Endodermal cell (in vitro differentiated cells): Measurements from ENCODE around the gene ZNF189. TPM values are rescaled to one million over a fixed set of nuclear protein-coding genes. Genes with fewer than 3 reads are reported as not detected.

Experiments used
- DNase-seq: peaks from one replicate; pipeline ENCODE4 v3.0.0-alpha.2; 2017
- H3K27ac ChIP-seq: 2 replicates; pipeline ENCODE4 v1.5.1; 2013; ENCODE audit warnings: mild to moderate bottlenecking, low read depth, low read length, moderate library complexity
- H3K27me3 ChIP-seq: 2 replicates; pipeline ENCODE4 v1.6.1; 2013; ENCODE audit warnings: mild to moderate bottlenecking, low read length, moderate library complexity; ENCODE audit not compliant: insufficient read depth, control insufficient read depth, poor library complexity, severe bottlenecking
- H3K36me3 ChIP-seq: 2 replicates; pipeline ENCODE4 v1.7.0; 2013; ENCODE audit warnings: mild to moderate bottlenecking, low read length, moderate library complexity; ENCODE audit not compliant: control insufficient read depth, insufficient read depth
- H3K4me1 ChIP-seq: one replicate; pipeline ENCODE4 v1.7.0; 2013; ENCODE audit warnings: low read length; ENCODE audit not compliant: control insufficient read depth, insufficient read depth
- H3K4me3 ChIP-seq: 2 replicates; pipeline ENCODE4 v1.5.1; 2013; ENCODE audit warnings: mild to moderate bottlenecking, low read length, moderate library complexity
- H3K9ac ChIP-seq: 2 replicates; pipeline ENCODE4 v1.6.1; 2013; ENCODE audit warnings: mild to moderate bottlenecking, low read length, moderate library complexity; ENCODE audit not compliant: poor library complexity, severe bottlenecking; ENCODE audit errors: extremely low read depth
- H3K9me3 ChIP-seq: 2 replicates; pipeline ENCODE4 v1.6.1; 2013; ENCODE audit warnings: mild to moderate bottlenecking, low read length, moderate library complexity; ENCODE audit not compliant: control insufficient read depth
- H3K27ac Mint-ChIP-seq: 2 replicates; pipeline ENCODE4 v1.8.0; 2020; ENCODE audit warnings: mixed read lengths
- H3K27me3 Mint-ChIP-seq: 2 replicates; pipeline ENCODE4 v1.8.0; 2021; ENCODE audit warnings: mild to moderate bottlenecking, mixed read lengths; ENCODE audit not compliant: insufficient read depth
- H3K36me3 Mint-ChIP-seq: 2 replicates; pipeline ENCODE4 v1.8.0; 2020; ENCODE audit warnings: low read depth, mixed read lengths
- H3K4me1 Mint-ChIP-seq: 2 replicates; pipeline ENCODE4 v1.8.0; 2020; ENCODE audit warnings: mixed read lengths
- H3K4me3 Mint-ChIP-seq: 2 replicates; pipeline ENCODE4 v1.8.0; 2020; ENCODE audit warnings: mild to moderate bottlenecking, moderate library complexity, mixed read lengths
- H3K9me3 Mint-ChIP-seq: 2 replicates; pipeline ENCODE4 v1.8.0; 2020; ENCODE audit warnings: mild to moderate bottlenecking, mixed read lengths
- WGBS, 2 experiments: methylation state at CpG; one replicate each; pipeline versions ENCODE4 v1.1.5 to v1.1.7; 2013; ENCODE audit warnings: missing lambda C conversion rate in 2 of 2, mixed read lengths in 1 of 2; ENCODE audit not compliant: insufficient coverage in 1 of 2, insufficient read length in 1 of 2; 5-methylcytosine and 5-hydroxymethylcytosine counted together
- total RNA-seq, 2 donors: library from RNA; stranded (reverse); fragmentation: NEBNext Ultra II Directional in 1 of 2; extraction: Animal tissue kit (Norgen Biotek cat#: 25700) in 1 of 2; gene quantifications; 2 replicates in 1 of 2; 3 replicates in 1 of 2; pipeline ENCODE4 v1.2.1, GENCODE V29; 2021
- TF ChIP-seq, protein P1 (sequence below): fragments of 200-600 bp; sonication (generic); conservative IDR thresholded peaks from 2 replicates; pipeline ENCODE4 v1.5.0; 2021; ENCODE audit warnings: antibody characterized with exemption, mild to moderate bottlenecking

ZNF189 gene
- total RNA-seq, 2 donors from 2014 or later = 16.0 to 20.5 TPM

DNA sequence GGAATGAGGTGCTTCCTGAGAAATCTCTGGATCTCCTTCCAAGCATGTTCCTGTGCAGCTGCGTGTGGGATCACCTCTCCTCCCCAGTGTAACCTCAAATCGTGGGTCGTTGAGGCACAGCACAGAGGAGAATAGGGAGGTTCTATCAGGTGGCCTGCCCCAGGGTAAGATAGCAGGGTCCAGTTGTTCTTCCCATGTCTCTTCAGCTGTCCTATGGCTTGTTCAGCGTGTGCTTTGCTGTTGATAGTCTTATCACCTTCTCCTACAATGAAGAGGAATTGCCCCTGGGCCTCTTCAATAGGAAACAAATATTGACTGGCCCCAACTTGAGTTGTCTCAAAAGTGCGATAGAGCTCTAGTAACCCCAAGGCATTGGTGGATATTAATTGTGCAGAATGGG lies 36.2 kb upstream of the ZNF189 start:
- Mint-ChIP-seq H3K4me3 (no peak overlapping the region), H3K4me1 (no peaks in the 10 kb centered on the region), H3K27me3 (no peaks in the 10 kb centered on the region), H3K36me3 (no peaks in the 10 kb centered on the region), H3K27ac (no peak overlapping the region), H3K9me3 (no peaks in the 10 kb centered on the region)
- WGBS, 2 experiments = 93% methylated on average over 5 of the region's 5 CpGs; no CpG with 5 or more reads in 1 of the 2 experiments
- DNase-seq = no peak
- no peak overlapping the region for H3K27ac ChIP-seq
- no peaks in the 10 kb centered on the region for H3K27me3 ChIP-seq
- no peaks in the 10 kb centered on the region for H3K36me3 ChIP-seq
- H3K9me3 ChIP-seq = no peaks in the 10 kb centered on the region
- TF ChIP-seq, protein P1, sequence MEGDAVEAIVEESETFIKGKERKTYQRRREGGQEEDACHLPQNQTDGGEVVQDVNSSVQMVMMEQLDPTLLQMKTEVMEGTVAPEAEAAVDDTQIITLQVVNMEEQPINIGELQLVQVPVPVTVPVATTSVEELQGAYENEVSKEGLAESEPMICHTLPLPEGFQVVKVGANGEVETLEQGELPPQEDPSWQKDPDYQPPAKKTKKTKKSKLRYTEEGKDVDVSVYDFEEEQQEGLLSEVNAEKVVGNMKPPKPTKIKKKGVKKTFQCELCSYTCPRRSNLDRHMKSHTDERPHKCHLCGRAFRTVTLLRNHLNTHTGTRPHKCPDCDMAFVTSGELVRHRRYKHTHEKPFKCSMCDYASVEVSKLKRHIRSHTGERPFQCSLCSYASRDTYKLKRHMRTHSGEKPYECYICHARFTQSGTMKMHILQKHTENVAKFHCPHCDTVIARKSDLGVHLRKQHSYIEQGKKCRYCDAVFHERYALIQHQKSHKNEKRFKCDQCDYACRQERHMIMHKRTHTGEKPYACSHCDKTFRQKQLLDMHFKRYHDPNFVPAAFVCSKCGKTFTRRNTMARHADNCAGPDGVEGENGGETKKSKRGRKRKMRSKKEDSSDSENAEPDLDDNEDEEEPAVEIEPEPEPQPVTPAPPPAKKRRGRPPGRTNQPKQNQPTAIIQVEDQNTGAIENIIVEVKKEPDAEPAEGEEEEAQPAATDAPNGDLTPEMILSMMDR = no peak
- H3K4me1 ChIP-seq = no peaks in the 10 kb centered on the region
- H3K9ac ChIP-seq = no peak overlapping the region
- H3K4me3 ChIP-seq = no peak overlapping the region

DNA sequence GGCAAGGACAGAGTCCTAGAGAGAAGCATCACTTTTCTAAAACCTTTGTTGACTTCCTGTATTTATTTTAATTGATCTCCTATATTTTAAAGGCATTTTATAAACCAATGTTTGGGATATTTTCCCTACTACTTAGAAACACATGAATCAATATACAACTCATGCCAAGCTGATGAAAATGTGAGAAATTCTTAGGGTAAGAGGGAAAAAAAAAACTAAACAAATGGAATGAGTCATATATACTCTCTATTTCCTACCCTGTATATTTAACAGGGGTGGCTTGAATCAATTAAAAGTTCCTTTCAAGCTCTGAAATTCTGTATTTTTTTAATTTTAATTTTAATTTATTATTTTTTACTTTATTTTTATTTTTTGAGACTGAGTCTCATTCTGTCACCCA lies 33.5 kb upstream of the ZNF189 start:
- TF ChIP-seq, protein P1 = no peak
- no peak overlapping the region for H3K27ac Mint-ChIP-seq
- no peaks in the 10 kb centered on the region for H3K9me3 Mint-ChIP-seq
- no peaks in the 10 kb centered on the region for H3K9me3 ChIP-seq
- H3K4me1 Mint-ChIP-seq = no peaks in the 10 kb centered on the region
- no peaks in the 10 kb centered on the region for H3K36me3 Mint-ChIP-seq
- no peak for DNase-seq
- no peaks in the 10 kb centered on the region for H3K27me3 ChIP-seq
- H3K9ac ChIP-seq = no peak overlapping the region
- no peaks in the 10 kb centered on the region for H3K27me3 Mint-ChIP-seq
- H3K4me3 Mint-ChIP-seq = no peak overlapping the region
- H3K27ac ChIP-seq = no peak overlapping the region
- no peaks in the 10 kb centered on the region for H3K36me3 ChIP-seq
- no peaks in the 10 kb centered on the region for H3K4me1 ChIP-seq
- H3K4me3 ChIP-seq = no peak overlapping the region

DNA sequence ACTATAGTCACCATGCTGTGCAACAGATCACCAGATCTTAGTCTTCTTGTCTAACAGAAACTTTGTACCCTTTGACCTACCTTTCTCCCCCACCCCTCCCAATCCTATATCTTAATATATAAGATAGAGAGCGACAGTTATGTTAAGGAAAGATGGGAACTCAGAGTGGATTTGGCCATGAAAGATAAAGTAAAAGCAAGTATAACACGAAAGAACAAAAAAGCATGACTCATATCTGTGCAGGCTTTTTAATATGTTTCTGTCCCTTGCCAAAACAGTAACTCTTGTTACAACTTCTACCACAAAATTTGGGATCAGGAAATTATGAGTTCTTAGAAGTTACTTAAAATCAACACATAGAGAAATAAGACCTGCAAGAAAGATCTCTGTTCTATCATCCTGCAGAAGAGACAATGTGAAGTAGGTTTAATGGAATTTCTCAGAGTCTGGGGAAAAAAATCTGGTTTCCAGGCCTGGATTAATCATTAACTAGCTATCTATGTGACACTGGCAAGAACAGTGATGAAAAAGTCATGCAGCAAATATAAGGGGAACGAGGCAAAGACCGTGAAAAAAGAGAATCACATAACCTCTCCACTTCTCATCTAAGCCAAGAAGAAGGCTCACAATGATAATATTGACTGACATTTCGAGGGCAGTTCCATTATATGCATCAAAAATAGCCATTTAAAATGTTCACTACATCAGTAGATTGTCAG lies 32.5 kb upstream of the ZNF189 start:
- no peak overlapping the region for H3K27ac ChIP-seq
- no peaks in the 10 kb centered on the region for H3K36me3 ChIP-seq
- no peaks in the 10 kb centered on the region for H3K9me3 ChIP-seq
- Mint-ChIP-seq H3K9me3 (no peaks in the 10 kb centered on the region), H3K27ac (no peak overlapping the region), H3K36me3 (no peaks in the 10 kb centered on the region), H3K4me3 (no peak overlapping the region), H3K27me3 (no peaks in the 10 kb centered on the region), H3K4me1 (no peaks in the 10 kb centered on the region)
- H3K4me1 ChIP-seq = no peaks in the 10 kb centered on the region
- H3K4me3 ChIP-seq = no peak overlapping the region
- WGBS, 2 experiments = 67 to 77% methylated on average over 3 to 5 of the region's 5 CpGs
- no peaks in the 10 kb centered on the region for H3K27me3 ChIP-seq
- TF ChIP-seq, protein P1 = no peak
- no peak overlapping the region for H3K9ac ChIP-seq
- no peak for DNase-seq
